ENCODE results near the gene PUS1. TPM values are rescaled to one million over a fixed set of nuclear protein-coding genes. Genes with fewer than 3 reads are reported as not detected.

The PUS1 gene
- total and polyA plus RNA-seq, 10 of the 15 experiments (the other 5 are each of a cell fraction or from before 2014, with no cell fraction given): 1.3 to 74.2 (median 25.4) TPM

- TF ChIP-seq CUX1 (IDR thresholded peaks at IDR 0.05; ENCODE audit: insufficient replicate concordance, low read depth, low read length): no peak
- TF ChIP-seq ZNF24 (IDR thresholded peaks at IDR 0.05): no peak
- no peak for TF ChIP-seq BMI1 (IDR thresholded peaks at IDR 0.05; ENCODE audit: borderline replicate concordance)
- TF ChIP-seq PRDM15 (CRISPR knock-in tag; IDR thresholded peaks at IDR 0.05): no peak
- peak; percentile 56; the same call in 1 of the 3 replicates for TF ChIP-seq POU2F2 (IDR thresholded peaks at IDR 0.05; ENCODE audit: borderline replicate concordance, low read depth, low read length)
Observed at GRCh38 chr12:131928711-131929580, at the start of gene PUS1 (continued).

Measured in GM12878 (cell line).